ENCODE results near the gene HIBADH. TPM values are rescaled to one million over a fixed set of nuclear protein-coding genes. Genes with fewer than 3 reads are reported as not detected.

HIBADH gene
- total RNA-seq, 1 donor from 2014 or later, result 39.0 TPM

- no peak for TF ChIP-seq CTCF (IDR thresholded peaks at IDR 0.05; ENCODE audit: insufficient read depth, low read length, severe bottlenecking)
- DNase-seq (ENCODE audit: low read depth) (no peak), FAIRE-seq (no peak)
Observed at GRCh38 chr7:27665531-27665930, 2.8 kb upstream of the HIBADH start.

GRCh38 chr7:27663989-27664331 is 1.3 kb upstream of the HIBADH start:
- no peak overlapping the region for H3K4me3 ChIP-seq (ENCODE audit: low read depth, low read length)
- DNase-seq (ENCODE audit: low read depth) (no peak), FAIRE-seq (no peak)
- TF ChIP-seq CTCF (IDR thresholded peaks at IDR 0.05; ENCODE audit: insufficient read depth, low read length, severe bottlenecking), result no peak
- H3K27me3 ChIP-seq (ENCODE audit: control insufficient read depth, insufficient read depth, low read length), result no peaks in the 10 kb centered on the region
- peaks cover 1% of the 10 kb centered on the region for H3K36me3 ChIP-seq (ENCODE audit: control insufficient read depth, insufficient read depth, low read length)

More at GRCh38 chr7:27665531-27665930, 2.8 kb upstream of the HIBADH start:
- H3K4me3 ChIP-seq (ENCODE audit: low read depth, low read length), result no peak overlapping the region
- no peaks in the 10 kb centered on the region for H3K36me3 ChIP-seq (ENCODE audit: control insufficient read depth, insufficient read depth, low read length)
- no peaks in the 10 kb centered on the region for H3K27me3 ChIP-seq (ENCODE audit: control insufficient read depth, insufficient read depth, low read length)

- H3K36me3 ChIP-seq (ENCODE audit: control insufficient read depth, insufficient read depth, low read length), result peaks cover 1% of the 10 kb centered on the region
- DNase-seq (ENCODE audit: low read depth) (no peak), FAIRE-seq (no peak)
- TF ChIP-seq CTCF (IDR thresholded peaks at IDR 0.05; ENCODE audit: insufficient read depth, low read length, severe bottlenecking), result no peak
- H3K4me3 ChIP-seq (ENCODE audit: low read depth, low read length), result peak overlapping the region; percentile 81
- H3K27me3 ChIP-seq (ENCODE audit: control insufficient read depth, insufficient read depth, low read length), result no peaks in the 10 kb centered on the region
Observed at GRCh38 chr7:27661811-27662489, 733 bp downstream of the HIBADH start.

GRCh38 chr7:27656724-27657123 is 6.0 kb downstream of the HIBADH start:
- FAIRE-seq, result no peak
- no peak for DNase-seq (ENCODE audit: low read depth)
- Histone ChIP-seq H3K36me3 (ENCODE audit: control insufficient read depth, insufficient read depth, low read length) (peaks cover 1% of the 10 kb centered on the region), H3K27me3 (ENCODE audit: control insufficient read depth, insufficient read depth, low read length) (no peaks in the 10 kb centered on the region), H3K4me3 (ENCODE audit: low read depth, low read length) (no peak overlapping the region)
- TF ChIP-seq CTCF (IDR thresholded peaks at IDR 0.05; ENCODE audit: insufficient read depth, low read length, severe bottlenecking), result no peak

GRCh38 chr7:27655184-27655583 is 7.5 kb downstream of the HIBADH start:
- no peak overlapping the region for H3K4me3 ChIP-seq (ENCODE audit: low read depth, low read length)
- no peak for FAIRE-seq
- DNase-seq (ENCODE audit: low read depth), result no peak
- TF ChIP-seq CTCF (IDR thresholded peaks at IDR 0.05; ENCODE audit: insufficient read depth, low read length, severe bottlenecking), result no peak
- H3K36me3 ChIP-seq (ENCODE audit: control insufficient read depth, insufficient read depth, low read length), result peaks cover 1% of the 10 kb centered on the region
- no peaks in the 10 kb centered on the region for H3K27me3 ChIP-seq (ENCODE audit: control insufficient read depth, insufficient read depth, low read length)

- no peaks in the 10 kb centered on the region for H3K36me3 ChIP-seq (ENCODE audit: control insufficient read depth, insufficient read depth, low read length)
- FAIRE-seq, result no peak
- no peaks in the 10 kb centered on the region for H3K27me3 ChIP-seq (ENCODE audit: control insufficient read depth, insufficient read depth, low read length)
- TF ChIP-seq CTCF (IDR thresholded peaks at IDR 0.05; ENCODE audit: insufficient read depth, low read length, severe bottlenecking), result no peak
- DNase-seq (ENCODE audit: low read depth), result no peak
- H3K4me3 ChIP-seq (ENCODE audit: low read depth, low read length), result no peak overlapping the region
Observed at GRCh38 chr7:27652518-27652917, 10.2 kb downstream of the HIBADH start.
